H9 (cell line): Measurements from ENCODE around the gene SLC9A4. TPM values are rescaled to one million over a fixed set of nuclear protein-coding genes. Genes with fewer than 3 reads are reported as not detected.

Experiments
- DNase-seq: peaks from one replicate; pipeline ENCODE4 v3.0.0-alpha.2; 2017
- H2AFZ ChIP-seq: one replicate; pipeline ENCODE4 v1.6.1; 2013; ENCODE audit warnings: mild to moderate bottlenecking, low read length, control low read depth, moderate library complexity
- H2AK5ac ChIP-seq: 2 replicates; pipeline ENCODE4 v1.6.1; 2013; ENCODE audit warnings: low read length, control low read depth, mixed read lengths; ENCODE audit not compliant: insufficient read length
- H2BK120ac ChIP-seq: one replicate; pipeline ENCODE4 v1.6.1; 2013; ENCODE audit warnings: low read depth, mild to moderate bottlenecking, low read length, control low read depth, inconsistent platforms; ENCODE audit not compliant: poor library complexity, severe bottlenecking
- H2BK12ac ChIP-seq: 2 replicates; pipeline ENCODE4 v1.6.1; 2013; ENCODE audit warnings: low read length, control low read depth, mixed read lengths, low read depth; ENCODE audit not compliant: insufficient read length
- H2BK15ac ChIP-seq: 2 replicates; pipeline ENCODE4 v1.6.1; 2013; ENCODE audit warnings: low read depth, low read length, control low read depth
- H2BK20ac ChIP-seq: one replicate; pipeline ENCODE4 v1.6.1; 2013; ENCODE audit warnings: low read depth, mild to moderate bottlenecking, low read length, control low read depth, inconsistent platforms; ENCODE audit not compliant: poor library complexity, severe bottlenecking
- H2BK5ac ChIP-seq: 2 replicates; pipeline ENCODE4 v1.6.1; 2013; ENCODE audit warnings: low read length, control low read depth, mixed read lengths; ENCODE audit not compliant: insufficient read length
- H3K14ac ChIP-seq: 2 replicates; pipeline ENCODE4 v1.6.1; 2013; ENCODE audit warnings: low read length, control low read depth; ENCODE audit not compliant: insufficient read depth
- H3K18ac ChIP-seq: 2 replicates; pipeline ENCODE4 v1.6.1; 2013; ENCODE audit warnings: low read depth, mild to moderate bottlenecking, mixed read lengths, low read length, control low read depth; ENCODE audit not compliant: insufficient read length
- H3K23ac ChIP-seq: 2 replicates; pipeline ENCODE4 v1.6.1; 2013; ENCODE audit warnings: low read length, control low read depth, mixed read lengths, low read depth; ENCODE audit not compliant: insufficient read length
- H3K23me2 ChIP-seq: 2 replicates; pipeline ENCODE4 v1.6.1; 2013; ENCODE audit warnings: low read depth, mild to moderate bottlenecking, mixed read lengths, low read length, control low read depth; ENCODE audit not compliant: insufficient read length, poor library complexity, severe bottlenecking
- H3K27ac ChIP-seq: 2 replicates; pipeline ENCODE4 v1.5.1; 2013; ENCODE audit warnings: low read length, control low read depth, mixed read lengths, low read depth; ENCODE audit not compliant: insufficient read length
- H3K27me3 ChIP-seq: 2 replicates; pipeline ENCODE4 v1.6.1; 2013; ENCODE audit warnings: low read length, control low read depth, inconsistent platforms; ENCODE audit not compliant: insufficient read depth
- H3K4ac ChIP-seq: 2 replicates; pipeline ENCODE4 v1.6.1; 2013; ENCODE audit warnings: low read depth, mild to moderate bottlenecking, control low read depth, inconsistent platforms, low read length, moderate library complexity
- H3K4me1 ChIP-seq: 2 replicates; pipeline ENCODE4 v1.6.1; 2013; ENCODE audit warnings: low read length, control low read depth, inconsistent platforms; ENCODE audit not compliant: insufficient read depth
- H3K4me2 ChIP-seq: 2 replicates; pipeline ENCODE4 v1.6.1; 2013; ENCODE audit warnings: low read length, control low read depth, mixed read lengths; ENCODE audit not compliant: insufficient read length, insufficient read depth
- H3K56ac ChIP-seq: 2 replicates; pipeline ENCODE4 v1.6.1; 2013; ENCODE audit warnings: low read depth, mild to moderate bottlenecking, mixed read lengths, low read length, control low read depth; ENCODE audit not compliant: insufficient read length
- H3K79me1 ChIP-seq: 2 replicates; pipeline ENCODE4 v1.6.1; 2013; ENCODE audit warnings: low read depth, mild to moderate bottlenecking, moderate library complexity, low read length, control low read depth, inconsistent platforms; ENCODE audit not compliant: insufficient read depth, poor library complexity, severe bottlenecking
- H3K79me2 ChIP-seq: 2 replicates; pipeline ENCODE4 v1.6.1; 2013; ENCODE audit warnings: low read length, control low read depth, inconsistent platforms; ENCODE audit not compliant: insufficient read depth
- H3K9ac ChIP-seq: 2 replicates; pipeline ENCODE4 v1.6.1; 2013; ENCODE audit warnings: low read length, control low read depth, mixed read lengths; ENCODE audit not compliant: insufficient read length; ENCODE audit errors: extremely low read depth
- H3K9me3 ChIP-seq: one replicate; pipeline ENCODE4 v1.6.1; 2013; ENCODE audit warnings: low read depth, low read length, inconsistent platforms; ENCODE audit not compliant: control insufficient read depth
- H3T11ph ChIP-seq: one replicate; pipeline ENCODE4 v1.6.1; 2013; ENCODE audit warnings: mild to moderate bottlenecking, low read length, control low read depth, inconsistent platforms
- H4K20me1 ChIP-seq: one replicate; pipeline ENCODE4 v1.6.1; 2013; ENCODE audit not compliant: control insufficient read depth, insufficient read length, insufficient read depth
- H4K5ac ChIP-seq: 2 replicates; pipeline ENCODE4 v1.6.1; 2013; ENCODE audit warnings: low read depth, mild to moderate bottlenecking, mixed read lengths, low read length, control low read depth; ENCODE audit not compliant: insufficient read length
- H4K8ac ChIP-seq: replicated peaks from 2 replicates; pipeline ENCODE4 v1.6.1; 2013; ENCODE audit warnings: low read length, control low read depth, mixed read lengths, low read depth; ENCODE audit not compliant: insufficient read length
- H4K91ac ChIP-seq: 2 replicates; pipeline ENCODE4 v1.6.1; 2013; ENCODE audit warnings: low read depth, mild to moderate bottlenecking, moderate library complexity, mixed read lengths, low read length, control low read depth; ENCODE audit not compliant: insufficient read length
- H3K27ac Mint-ChIP-seq, 3 experiments: 2 replicates in 2 of 3; 3 replicates in 1 of 3; pipeline ENCODE4 v1.8.0; 2020 to 2021; ENCODE audit warnings: mixed read lengths in 3 of 3, mild to moderate bottlenecking in 1 of 3, moderate library complexity in 1 of 3
- H3K27me3 Mint-ChIP-seq: 2 replicates; pipeline ENCODE4 v1.8.0; 2021; ENCODE audit warnings: low read depth, mild to moderate bottlenecking, moderate library complexity, mixed read lengths
- H3K36me3 Mint-ChIP-seq, 3 experiments: 2 replicates in 2 of 3; 3 replicates in 1 of 3; pipeline ENCODE4 v1.8.0; 2020 to 2021; ENCODE audit warnings: low read depth in 3 of 3, mixed read lengths in 3 of 3; ENCODE audit not compliant: insufficient read depth in 1 of 3
- H3K4me1 Mint-ChIP-seq, 2 experiments: 2 replicates each; pipeline ENCODE4 v1.8.0; 2020; ENCODE audit warnings: mixed read lengths in 2 of 2
- H3K4me3 Mint-ChIP-seq, 2 experiments: 2 replicates in 1 of 2; 3 replicates in 1 of 2; pipeline ENCODE4 v1.8.0; 2020 to 2021; ENCODE audit warnings: mild to moderate bottlenecking in 2 of 2, mixed read lengths in 2 of 2, moderate library complexity in 1 of 2
- H3K9me3 Mint-ChIP-seq, 2 experiments: 2 replicates in 1 of 2; 3 replicates in 1 of 2; pipeline ENCODE4 v1.8.0; 2020; ENCODE audit warnings: mild to moderate bottlenecking in 2 of 2, mixed read lengths in 2 of 2, moderate library complexity in 1 of 2
- CTCF ChIP-seq: fragments of 200-600 bp; sonication (generic); conservative IDR thresholded peaks from 3 replicates; pipeline ENCODE4 v1.8.0; 2021; ENCODE audit warnings: antibody characterized with exemption, mild to moderate bottlenecking
- WGBS: extraction: QIAGEN DNeasy Blood & Tissue Kit; methylation state at CpG from one replicate; pipeline ENCODE4 v1.1.7; 2013; ENCODE audit warnings: missing lambda C conversion rate, low lambda C conversion rate, mixed read lengths; ENCODE audit not compliant: insufficient read length; ENCODE audit errors: extremely low coverage; 5-methylcytosine and 5-hydroxymethylcytosine counted together
- total RNA-seq: library from RNA; stranded (reverse); gene quantifications from 2 replicates; pipeline ENCODE4 v1.2.1, GENCODE V29; 2021

SLC9A4 gene
- total RNA-seq, 1 experiment from 2014 or later, result not detected

GRCh38 chr2:102463160-102463559 is 9.9 kb upstream of the SLC9A4 start:
- Histone ChIP-seq H4K5ac (no peak overlapping the region), H2BK12ac (no peak overlapping the region), H3K18ac (no peak overlapping the region), H2BK120ac (no peak overlapping the region), H2BK20ac (no peak overlapping the region), H3K4ac (no peak overlapping the region), H3K9me3 (no peaks in the 10 kb centered on the region), H3K23me2 (no peaks in the 10 kb centered on the region), H3K27me3 (no peaks in the 10 kb centered on the region), H4K91ac (no peak overlapping the region), H3K4me1 (no peaks in the 10 kb centered on the region), H3K14ac (no peak overlapping the region), H3K4me2 (no peak overlapping the region), H3K56ac (no peak overlapping the region), H3T11ph (no peak overlapping the region), H3K9ac (no peak overlapping the region), H3K79me1 (no peaks in the 10 kb centered on the region), H3K23ac (no peak overlapping the region), H3K27ac (no peak overlapping the region), H3K79me2 (no peaks in the 10 kb centered on the region), H4K20me1 (no peaks in the 10 kb centered on the region), H2BK5ac (no peak overlapping the region), H4K8ac (no peak overlapping the region), H2AK5ac (no peak overlapping the region), H2AFZ (no peak overlapping the region), H2BK15ac (no peak overlapping the region)
- peaks cover 15% of the 10 kb centered on the region; the same call in 1 of the 2 replicates for H3K27me3 Mint-ChIP-seq
- no peak overlapping the region for H3K4me3 Mint-ChIP-seq
- no peaks in the 10 kb centered on the region for H3K4me1 Mint-ChIP-seq
- no CpG with 5 or more reads among the region's 5 CpGs for WGBS
- no peak for TF ChIP-seq CTCF
- no peak overlapping the region for H3K27ac Mint-ChIP-seq
- DNase-seq, result no peak
- no peaks in the 10 kb centered on the region for H3K36me3 Mint-ChIP-seq
- H3K9me3 Mint-ChIP-seq, result peaks cover 0 to 2% of the 10 kb centered on the region in 2 experiments; a peak in 2 of 5 replicates
